WTC11 (cell line): Measurements from ENCODE around the gene SERPINB5.

ENCODE experiments used
- AFF4 ChIP-seq: sonication (generic); formaldehyde crosslinking; IDR thresholded peaks from 2 replicates; pipeline ENCODE4 v1.8.1; 2023; ENCODE audit warnings: mild to moderate bottlenecking, missing genetic modification reagents, borderline replicate concordance
- ATF2 ChIP-seq: sonication (generic); formaldehyde crosslinking; IDR thresholded peaks from 2 replicates; pipeline ENCODE4 v1.8.1; 2022; ENCODE audit warnings: low read depth, missing genetic modification reagents, borderline replicate concordance
- CREB1 ChIP-seq: sonication (generic); formaldehyde crosslinking; IDR thresholded peaks from 2 replicates; pipeline ENCODE4 v1.8.0; 2023; ENCODE audit warnings: mild to moderate bottlenecking, missing genetic modification reagents
- CTCF ChIP-seq: fragments of 200-600 bp; IDR thresholded peaks from 2 replicates; pipeline ENCODE4 v1.8.0; 2022; ENCODE audit warnings: antibody characterized with exemption
- NFYB ChIP-seq: sonication (generic); formaldehyde crosslinking; conservative IDR thresholded peaks from 2 replicates; pipeline ENCODE4 v1.8.0; 2022; ENCODE audit warnings: low read depth, missing genetic modification reagents
- STAT6 ChIP-seq: sonication (generic); formaldehyde crosslinking; conservative IDR thresholded peaks from 2 replicates; pipeline ENCODE4 v1.8.1; 2023; ENCODE audit warnings: mild to moderate bottlenecking, low read depth, missing genetic modification reagents, moderate library complexity
- TEAD4 ChIP-seq: sonication (generic); formaldehyde crosslinking; IDR thresholded peaks from 2 replicates; pipeline ENCODE4 v1.8.0; 2022; ENCODE audit warnings: mild to moderate bottlenecking, missing genetic modification reagents
- ZNF281 ChIP-seq: sonication (generic); formaldehyde crosslinking; IDR thresholded peaks from 2 replicates; pipeline ENCODE4 v1.8.0; 2023; ENCODE audit warnings: mild to moderate bottlenecking, missing genetic modification reagents

- TF ChIP-seq STAT6 (CRISPR knock-in tag), result no peak
- TF ChIP-seq CTCF, result no peak
- TF ChIP-seq NFYB (CRISPR knock-in tag), result no peak
- no peak for TF ChIP-seq CREB1 (CRISPR knock-in tag)
- no peak for TF ChIP-seq ATF2
- no peak for TF ChIP-seq TEAD4 (CRISPR knock-in tag)
- no peak for TF ChIP-seq AFF4
- TF ChIP-seq ZNF281, result no peak
Measured at GRCh38 chr18:63520053-63520685, 43.4 kb downstream of the SERPINB5 start.
